HG02763 (cell line): ENCODE measurements around the gene PDE4D.

Experiments used
- ATAC-seq: cut with Tn5 transposase; IDR thresholded peaks from one replicate; pipeline ENCODE4 v1.9.1; 2021; ENCODE audit warnings: mild to moderate bottlenecking, moderate library complexity; ENCODE audit not compliant: unreplicated experiment

PDE4D gene

GRCh38 chr5:59351076-59351794 lies 542.3 kb downstream of the PDE4D start:
- ATAC-seq, result no peak

- no peak for ATAC-seq
Measured at GRCh38 chr5:59348189-59348588, 545.3 kb downstream of the PDE4D start.

- ATAC-seq, result no peak
Measured at GRCh38 chr5:59346982-59347381, 546.5 kb downstream of the PDE4D start.

GRCh38 chr5:59346514-59346913 lies 547.0 kb downstream of the PDE4D start:
- ATAC-seq, result no peak

GRCh38 chr5:59342181-59342580 lies 551.3 kb downstream of the PDE4D start:
- no peak for ATAC-seq

- ATAC-seq, result no peak
Measured at GRCh38 chr5:59341760-59342159, 551.8 kb downstream of the PDE4D start.

- no peak for ATAC-seq
Measured at GRCh38 chr5:59341155-59341554, 552.4 kb downstream of the PDE4D start.

- no peak for ATAC-seq
Measured at GRCh38 chr5:59340637-59341036, 552.9 kb downstream of the PDE4D start.

- ATAC-seq, result no peak
Measured at GRCh38 chr5:59337240-59337639, 556.3 kb downstream of the PDE4D start.

GRCh38 chr5:59335544-59335943 lies 558.0 kb downstream of the PDE4D start:
- ATAC-seq, result no peak

GRCh38 chr5:59333416-59333815 lies 560.1 kb downstream of the PDE4D start:
- no peak for ATAC-seq

GRCh38 chr5:59332236-59332973 lies 561.1 kb downstream of the PDE4D start:
- no peak for ATAC-seq

GRCh38 chr5:59330680-59331079 lies 562.8 kb downstream of the PDE4D start:
- no peak for ATAC-seq

- ATAC-seq, result no peak
Measured at GRCh38 chr5:59328709-59329296, 564.7 kb downstream of the PDE4D start.

- ATAC-seq, result no peak
Measured at GRCh38 chr5:59327191-59327980, 566.1 kb downstream of the PDE4D start.

GRCh38 chr5:59326596-59326995 lies 566.9 kb downstream of the PDE4D start:
- no peak for ATAC-seq

- no peak for ATAC-seq
Measured at GRCh38 chr5:59325070-59325469, 568.5 kb downstream of the PDE4D start.

- no peak for ATAC-seq
Measured at GRCh38 chr5:59322894-59323293, 570.6 kb downstream of the PDE4D start.

GRCh38 chr5:59322058-59322457 lies 571.5 kb downstream of the PDE4D start:
- no peak for ATAC-seq

- ATAC-seq, result no peak
Measured at GRCh38 chr5:59321642-59322041, 571.9 kb downstream of the PDE4D start.

GRCh38 chr5:59320420-59320819 lies 573.1 kb downstream of the PDE4D start:
- ATAC-seq, result no peak
